CD4-positive, alpha-beta T cell (primary cell): ENCODE results near the gene SCD5. TPM values are rescaled to one million over a fixed set of nuclear protein-coding genes. Genes with fewer than 3 reads are reported as not detected.

Experiments used
- ATAC-seq: fragments of 200-7000 bp; cut with Tn5 transposase; one replicate; pipeline ENCODE4 v1.10.0; 2022; ENCODE audit warnings: mild to moderate bottlenecking; ENCODE audit not compliant: poor library complexity
- CTCF ChIA-PET: fragments of 350-600 bp; sonication (Branson Sonifier 250); formaldehyde crosslinking; loops from one replicate; lab custom pipeline; 2021; ENCODE audit warnings: antibody characterized with exemption, inconsistent platforms; lab: Charles Lee
- POLR2A ChIA-PET: fragments of 350-600 bp; sonication (Branson Sonifier 250); formaldehyde crosslinking; loops from one replicate; lab custom pipeline; 2021; ENCODE audit warnings: antibody characterized with exemption, inconsistent platforms; lab: Charles Lee
- DNase-seq, 14 experiments: peaks; one replicate each; pipeline ENCODE4 v3.0.0-alpha.2; 2013 to 2020; ENCODE audit warnings: mixed read lengths in 2 of 14
- H3K27ac ChIP-seq, 2 donors: one replicate each; pipeline versions ENCODE4 v1.5.1 to v1.7.0; 2013; ENCODE audit warnings: low read length in 2 of 2, low read depth in 1 of 2, mild to moderate bottlenecking in 1 of 2
- H3K27me3 ChIP-seq, 2 experiments: 1 replicate in 1 of 2; 2 replicates in 1 of 2; pipeline versions ENCODE4 v1.6.1 to v1.7.0; 2013; ENCODE audit warnings: low read length in 2 of 2, control low read depth in 1 of 2, mild to moderate bottlenecking in 1 of 2, moderate library complexity in 1 of 2; ENCODE audit not compliant: insufficient read depth in 2 of 2, control insufficient read depth in 1 of 2
- H3K36me3 ChIP-seq: one replicate; pipeline ENCODE4 v1.6.1; 2013; ENCODE audit warnings: low read length, control low read depth; ENCODE audit not compliant: insufficient read depth
- H3K4me1 ChIP-seq: one replicate; pipeline ENCODE4 v1.6.1; 2013; ENCODE audit warnings: low read length, control low read depth; ENCODE audit not compliant: insufficient read depth
- H3K4me3 ChIP-seq: one replicate; pipeline ENCODE4 v1.5.1; 2013; ENCODE audit warnings: mild to moderate bottlenecking, low read length, moderate library complexity
- H3K9me3 ChIP-seq, 2 experiments: 1 replicate in 1 of 2; 2 replicates in 1 of 2; pipeline versions ENCODE4 v1.6.1 to v1.7.0; 2013; ENCODE audit warnings: low read length in 2 of 2, mild to moderate bottlenecking in 2 of 2, control low read depth in 1 of 2, moderate library complexity in 1 of 2; ENCODE audit not compliant: control insufficient read depth in 1 of 2, insufficient read depth in 1 of 2
- H3K27ac Mint-ChIP-seq: one replicate; pipeline ENCODE4 v1.8.0; 2020; ENCODE audit warnings: mixed read lengths
- H3K27me3 Mint-ChIP-seq: one replicate; pipeline ENCODE4 v1.8.0; 2021; ENCODE audit warnings: mixed read lengths
- H3K36me3 Mint-ChIP-seq: one replicate; pipeline ENCODE4 v1.8.0; 2021; ENCODE audit warnings: low read depth, mixed read lengths
- H3K4me1 Mint-ChIP-seq: one replicate; pipeline ENCODE4 v1.8.0; 2021; ENCODE audit warnings: low read depth, mixed read lengths
- H3K4me3 Mint-ChIP-seq: one replicate; pipeline ENCODE4 v1.8.0; 2020; ENCODE audit warnings: mild to moderate bottlenecking, mixed read lengths
- H3K9me3 Mint-ChIP-seq: one replicate; pipeline ENCODE4 v1.8.0; 2020; ENCODE audit warnings: mixed read lengths
- CTCF ChIP-seq: fragments of 200-600 bp; IDR thresholded peaks from one replicate; pipeline ENCODE4 v1.8.0; 2022; ENCODE audit warnings: antibody characterized with exemption, mild to moderate bottlenecking
- intact Hi-C, 2 experiments: fragments of 100-400 bp; cut with DNase I in 1 of 2; cut with micrococcal nuclease in 1 of 2; formaldehyde crosslinking; loops; one replicate each; pipeline versions ENCODE4 v1.15.1 to v1.9.0; 2023 to 2025; cut with DNase I, micrococcal nuclease
- total RNA-seq, 174 experiments: library from RNA in 2 of 174; stranded (reverse) in 2 of 174; gene quantifications; one replicate each; pipeline ENCODE4 v1.2.3 and lab custom pipeline; 2021 to 2026

Gene SCD5
- total RNA-seq, 2 experiments from 2014 or later = 0.14 to 0.25 TPM

DNA sequence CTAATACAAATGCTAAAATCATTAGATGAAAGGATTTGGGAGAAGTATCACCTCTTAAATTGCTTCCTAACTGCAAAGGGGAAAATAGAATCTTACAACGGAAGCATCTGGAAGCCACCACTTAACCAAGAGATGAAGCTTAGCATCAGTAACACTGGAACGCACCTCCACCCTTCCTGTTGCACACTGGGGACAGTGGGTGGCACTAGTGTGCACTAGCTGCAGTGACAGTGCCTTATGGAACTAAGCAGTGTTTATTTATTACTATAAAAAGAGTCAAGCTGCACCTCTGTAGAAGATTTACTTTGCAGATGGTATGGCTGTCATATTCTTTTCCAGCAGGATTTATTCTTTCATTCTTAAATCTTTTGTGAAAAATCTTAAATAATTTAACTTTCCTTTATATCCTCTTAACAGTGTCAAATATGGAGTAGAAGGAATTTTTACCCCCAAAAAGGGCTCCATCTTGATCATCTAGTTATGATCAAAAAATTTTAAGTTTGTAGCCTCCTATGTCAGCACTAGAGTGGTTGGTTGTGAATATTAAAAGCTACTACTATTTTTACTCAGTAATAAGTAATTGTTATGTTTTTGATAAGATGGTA, 76.7 kb downstream of the SCD5 start:
- H3K36me3 ChIP-seq = no peaks in the 10 kb centered on the region
- ChIA-PET POLR2A (no interaction called here), CTCF (no interaction called here)
- H3K9me3 ChIP-seq = no peaks in the 10 kb centered on the region
- intact Hi-C loops = no loop called here
- H3K4me1 ChIP-seq = no peaks in the 10 kb centered on the region
- H3K27me3 ChIP-seq = no peaks in the 10 kb centered on the region
- Mint-ChIP-seq H3K27ac (no peak overlapping the region), H3K9me3 (no peaks in the 10 kb centered on the region), H3K4me3 (no peak overlapping the region), H3K36me3 (no peaks in the 10 kb centered on the region), H3K27me3 (no peaks in the 10 kb centered on the region), H3K4me1 (no peaks in the 10 kb centered on the region)
- no peak overlapping the region for H3K27ac ChIP-seq
- H3K4me3 ChIP-seq = no peak overlapping the region
- peak in 4 of 14 experiments; percentile 3 to 35 (median 22) for DNase-seq
- ATAC-seq = no peak
- TF ChIP-seq CTCF = no peak

DNA sequence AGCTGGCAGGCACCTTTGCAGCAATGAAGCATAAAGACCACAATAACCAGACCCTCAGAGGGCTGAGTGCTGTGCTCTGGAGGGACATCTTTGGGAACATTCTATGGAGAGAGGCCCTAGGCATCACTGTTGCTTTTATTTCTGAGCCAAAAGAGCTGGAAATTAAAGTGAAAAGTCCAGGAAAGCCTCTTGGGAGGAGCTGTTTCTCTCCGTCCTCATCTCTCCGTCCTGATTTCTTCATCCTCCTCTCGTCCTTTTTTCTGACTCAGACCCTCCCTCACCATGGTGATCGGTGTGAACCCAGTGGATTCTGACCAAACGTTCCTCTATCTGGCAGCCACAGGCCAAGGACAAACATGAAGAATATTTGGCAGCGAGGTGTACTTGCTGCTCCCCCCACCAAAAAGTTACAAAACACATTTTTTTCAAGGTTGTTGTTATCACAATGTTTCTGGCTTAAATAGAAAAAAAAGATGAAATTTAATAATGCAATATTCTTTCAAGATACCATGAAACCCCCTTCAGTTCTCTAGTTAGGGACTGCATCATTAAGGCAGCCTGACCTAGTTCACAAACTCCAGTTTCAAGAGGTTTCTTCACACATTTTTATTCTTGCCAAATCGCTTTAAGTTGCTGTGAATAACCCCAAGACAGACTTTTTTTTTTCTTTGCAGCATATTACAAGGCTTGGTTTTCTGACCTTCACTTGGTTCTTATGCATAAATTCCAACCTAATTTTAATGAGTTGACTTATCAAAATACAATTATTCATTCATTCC, 80.2 kb downstream of the SCD5 start:
- H3K36me3 Mint-ChIP-seq = no peaks in the 10 kb centered on the region
- peaks cover 0 to 3% of the 10 kb centered on the region in 2 experiments for H3K27me3 ChIP-seq
- no peak for TF ChIP-seq CTCF
- no peaks in the 10 kb centered on the region for H3K36me3 ChIP-seq
- H3K4me1 ChIP-seq = no peaks in the 10 kb centered on the region
- H3K27ac Mint-ChIP-seq = no peak overlapping the region
- ATAC-seq (no peak), DNase-seq (no peak)
- H3K4me3 Mint-ChIP-seq = no peak overlapping the region
- intact Hi-C loops = no loop called here
- no peaks in the 10 kb centered on the region for H3K27me3 Mint-ChIP-seq
- H3K9me3 ChIP-seq = no peaks in the 10 kb centered on the region
- ChIA-PET CTCF (no interaction called here), POLR2A (no interaction called here)
- no peaks in the 10 kb centered on the region for H3K9me3 Mint-ChIP-seq
- H3K4me1 Mint-ChIP-seq = no peaks in the 10 kb centered on the region
- no peak overlapping the region for H3K4me3 ChIP-seq
- no peak overlapping the region for H3K27ac ChIP-seq

DNA sequence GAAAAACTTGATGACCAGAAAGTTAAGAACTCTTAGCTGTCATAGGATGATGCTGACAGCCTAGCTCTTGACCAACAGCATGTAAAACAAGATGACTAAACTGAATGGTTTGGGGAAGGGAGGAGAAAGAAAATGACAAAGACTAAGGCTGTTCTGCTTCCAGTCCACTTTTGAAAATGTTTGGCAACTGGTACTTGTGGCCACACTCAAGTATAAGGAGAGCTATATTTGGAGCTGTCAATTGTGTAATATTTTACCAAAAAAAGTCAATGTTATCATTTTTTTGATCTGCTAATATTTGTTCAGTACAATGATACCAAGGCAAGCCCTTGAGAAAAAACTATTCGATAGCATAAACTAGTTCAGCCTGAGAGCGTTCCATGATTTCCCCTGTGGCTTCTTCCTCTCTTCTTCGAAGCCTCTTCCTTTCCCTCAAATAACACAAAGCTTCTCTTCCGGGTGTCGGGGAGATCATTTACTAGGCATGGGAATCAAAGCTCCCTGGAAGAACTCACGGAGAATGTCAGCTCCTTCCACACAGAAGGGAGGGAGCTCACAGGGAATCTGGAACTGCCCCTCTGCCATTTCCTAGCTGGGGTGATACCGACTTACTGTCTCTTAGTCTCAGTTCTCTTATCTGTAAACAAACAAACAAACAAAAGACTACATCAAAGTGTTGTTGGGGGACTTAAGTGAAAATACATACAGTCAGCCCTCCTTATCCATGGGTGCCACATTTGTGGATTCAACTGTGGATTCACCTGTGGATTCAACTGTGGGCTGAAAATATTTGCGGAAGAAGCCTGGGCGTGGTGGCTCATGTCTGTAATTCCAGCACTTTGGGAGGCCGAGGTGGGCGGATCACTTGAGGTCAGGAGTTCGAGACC, 82.6 kb downstream of the SCD5 start:
- Histone ChIP-seq H3K9me3 (no peaks in the 10 kb centered on the region), H3K36me3 (no peaks in the 10 kb centered on the region), H3K27me3 (peaks cover 0 to 3% of the 10 kb centered on the region in 2 experiments), H3K4me3 (no peak overlapping the region), H3K4me1 (no peaks in the 10 kb centered on the region), H3K27ac (no peak overlapping the region)
- ChIA-PET CTCF (no interaction called here), POLR2A (no interaction called here)
- intact Hi-C loops = no loop called here
- no peaks in the 10 kb centered on the region for H3K4me1 Mint-ChIP-seq
- no peaks in the 10 kb centered on the region for H3K27me3 Mint-ChIP-seq
- no peak for DNase-seq
- no peak for TF ChIP-seq CTCF
- H3K4me3 Mint-ChIP-seq = no peak overlapping the region
- H3K27ac Mint-ChIP-seq = no peak overlapping the region
- no peaks in the 10 kb centered on the region for H3K36me3 Mint-ChIP-seq
- no peak for ATAC-seq
- H3K9me3 Mint-ChIP-seq = no peaks in the 10 kb centered on the region
